Measurements from ENCODE around the gene NAPA.

GRCh38 chr19:47489072-47489914, 25.6 kb downstream of the NAPA start:
- TF ChIP-seq CTCF (IDR thresholded peaks at IDR 0.05; ENCODE audit: low read depth, low read length, poor library complexity, severe bottlenecking) (no peak), EZH2phosphoT487 (IDR thresholded peaks at IDR 0.05; ENCODE audit: borderline replicate concordance, low read length) (no peak)

Measured in DOHH2 (cell line).